Breast epithelium (tissue), 3 donors: Measurements from ENCODE around the gene TMEM220.

Source experiments
- POLR2A ChIP-seq: fragments of 450-650 bp; IDR thresholded peaks from one replicate; pipeline ENCODE4 v1.6.1; 2016; ENCODE audit warnings: antibody characterized with exemption, mild to moderate bottlenecking, moderate library complexity
- TF ChIP-seq, protein P1 (sequence below), 3 donors: fragments of 450-650 bp; IDR thresholded peaks; one replicate each; pipeline ENCODE4 v1.5.1; 2016 to 2017; ENCODE audit warnings: antibody characterized with exemption in 3 of 3, mild to moderate bottlenecking in 3 of 3, moderate library complexity in 3 of 3

DNA sequence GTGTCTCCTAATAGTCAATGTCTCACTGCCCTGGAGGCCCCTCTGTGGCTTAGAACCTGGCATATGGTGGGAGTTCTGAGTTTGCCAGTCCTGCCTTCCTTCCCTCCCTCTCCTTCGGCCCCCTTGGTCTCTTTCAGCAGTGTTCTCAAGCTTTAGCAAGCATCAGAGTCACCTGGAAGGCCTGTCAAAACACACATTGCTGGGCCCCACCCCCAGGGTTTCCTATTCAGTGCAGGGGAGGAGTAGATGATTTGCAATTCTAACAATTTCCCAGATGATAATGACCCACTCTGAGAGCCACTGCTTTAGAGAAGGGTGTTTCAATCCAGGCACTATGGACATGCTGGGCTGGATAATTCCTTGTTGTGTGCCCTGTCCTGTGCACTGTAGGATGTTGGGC lies 26.4 kb upstream of the TMEM220 start:
- TF ChIP-seq, protein P1, sequence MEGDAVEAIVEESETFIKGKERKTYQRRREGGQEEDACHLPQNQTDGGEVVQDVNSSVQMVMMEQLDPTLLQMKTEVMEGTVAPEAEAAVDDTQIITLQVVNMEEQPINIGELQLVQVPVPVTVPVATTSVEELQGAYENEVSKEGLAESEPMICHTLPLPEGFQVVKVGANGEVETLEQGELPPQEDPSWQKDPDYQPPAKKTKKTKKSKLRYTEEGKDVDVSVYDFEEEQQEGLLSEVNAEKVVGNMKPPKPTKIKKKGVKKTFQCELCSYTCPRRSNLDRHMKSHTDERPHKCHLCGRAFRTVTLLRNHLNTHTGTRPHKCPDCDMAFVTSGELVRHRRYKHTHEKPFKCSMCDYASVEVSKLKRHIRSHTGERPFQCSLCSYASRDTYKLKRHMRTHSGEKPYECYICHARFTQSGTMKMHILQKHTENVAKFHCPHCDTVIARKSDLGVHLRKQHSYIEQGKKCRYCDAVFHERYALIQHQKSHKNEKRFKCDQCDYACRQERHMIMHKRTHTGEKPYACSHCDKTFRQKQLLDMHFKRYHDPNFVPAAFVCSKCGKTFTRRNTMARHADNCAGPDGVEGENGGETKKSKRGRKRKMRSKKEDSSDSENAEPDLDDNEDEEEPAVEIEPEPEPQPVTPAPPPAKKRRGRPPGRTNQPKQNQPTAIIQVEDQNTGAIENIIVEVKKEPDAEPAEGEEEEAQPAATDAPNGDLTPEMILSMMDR (IDR thresholded peaks at IDR 0.05) = no peak
- TF ChIP-seq POLR2A = no peak
